Fibroblast of skin of back (primary cell): ENCODE measurements around the gene HOXC10.

Source experiments
- DNase-seq: peaks from one replicate; pipeline ENCODE4 v3.0.0-alpha.2; 2013

The HOXC10 gene

GRCh38 chr12:53965281-53966084 lies 19.5 kb upstream of the HOXC10 start:
- no peak for DNase-seq

GRCh38 chr12:53966085-53966384 lies 18.9 kb upstream of the HOXC10 start:
- no peak for DNase-seq

- DNase-seq, result no peak
Measured at GRCh38 chr12:53966385-53967133, 18.4 kb upstream of the HOXC10 start.

- DNase-seq, result no peak
Measured at GRCh38 chr12:53967421-53967925, 17.5 kb upstream of the HOXC10 start.

- DNase-seq, result no peak
Measured at GRCh38 chr12:53968214-53969127, 16.5 kb upstream of the HOXC10 start.

- DNase-seq, result no peak
Measured at GRCh38 chr12:53969588-53970259, 15.2 kb upstream of the HOXC10 start.

- no peak for DNase-seq
Measured at GRCh38 chr12:53970451-53970850, 14.5 kb upstream of the HOXC10 start.

- no peak for DNase-seq
Measured at GRCh38 chr12:53971129-53971528, 13.8 kb upstream of the HOXC10 start.

GRCh38 chr12:53971686-53972085 lies 13.3 kb upstream of the HOXC10 start:
- no peak for DNase-seq

GRCh38 chr12:53972152-53972702 lies 12.7 kb upstream of the HOXC10 start:
- no peak for DNase-seq

- no peak for DNase-seq
Measured at GRCh38 chr12:53972722-53973235, 12.2 kb upstream of the HOXC10 start, which contains the start of gene HOXC11. HOXC11 (plus strand) TSS chr12:53973126; CDS start chr12:53973242, 116 bp downstream.

GRCh38 chr12:53973236-53974042 lies 11.5 kb upstream of the HOXC10 start:
- no peak for DNase-seq

- DNase-seq, result no peak
Measured at GRCh38 chr12:53974084-53975063, 10.6 kb upstream of the HOXC10 start, which contains the start of gene HOTAIR. HOTAIR (minus strand) TSS chr12:53974954.

- DNase-seq, result no peak
Measured at GRCh38 chr12:53975064-53975471, 9.9 kb upstream of the HOXC10 start.

GRCh38 chr12:53975479-53976152 lies 9.3 kb upstream of the HOXC10 start:
- DNase-seq, result no peak

GRCh38 chr12:53976172-53976822 lies 8.6 kb upstream of the HOXC10 start:
- DNase-seq, result no peak

GRCh38 chr12:53976823-53977595 lies 7.9 kb upstream of the HOXC10 start:
- DNase-seq, result no peak
